Umbilical cord (tissue), 2 donors: ENCODE results near the gene HPDL. TPM values are rescaled to one million over a fixed set of nuclear protein-coding genes. Genes with fewer than 3 reads are reported as not detected.

ENCODE experiments used
- DNase-seq: peaks from one replicate; pipeline ENCODE4 v3.0.0-alpha.2; 2015; ENCODE audit warnings: low spot score
- total RNA-seq: library from RNA; depleted of rRNA; stranded (reverse); fragments of >200 nt; gene quantifications from one replicate; pipeline ENCODE4 v1.2.3, GENCODE V29; 2014; ENCODE audit warnings: low replicate concordance; ENCODE audit not compliant: insufficient read depth

HPDL gene
- total RNA-seq, 1 donor from 2014 or later = not detected

GRCh38 chr1:45351508-45351907, 24.8 kb downstream of the HPDL start:
- no peak for DNase-seq

GRCh38 chr1:45353685-45354084, 27.0 kb downstream of the HPDL start:
- no peak for DNase-seq

- no peak for DNase-seq
These were observed 28.1 kb downstream of the HPDL start for GRCh38 chr1:45354838-45355237.

GRCh38 chr1:45355683-45356082, 29.0 kb downstream of the HPDL start:
- DNase-seq = no peak

- DNase-seq = no peak
These were observed 29.5 kb downstream of the HPDL start for GRCh38 chr1:45356186-45356585.

GRCh38 chr1:45359882-45360513, 33.3 kb downstream of the HPDL start:
- DNase-seq = peak; percentile 88

- DNase-seq = peak; percentile 90
These were observed 34.3 kb downstream of the HPDL start for GRCh38 chr1:45360981-45361380.

GRCh38 chr1:45364294-45364693, 37.6 kb downstream of the HPDL start:
- no peak for DNase-seq

GRCh38 chr1:45365051-45365450, 38.4 kb downstream of the HPDL start:
- DNase-seq = no peak

GRCh38 chr1:45370575-45370974, 43.9 kb downstream of the HPDL start:
- DNase-seq = no peak

- no peak for DNase-seq
These were observed 46.9 kb downstream of the HPDL start for GRCh38 chr1:45373573-45373972.

GRCh38 chr1:45375104-45376090, 48.7 kb downstream of the HPDL start:
- no peak for DNase-seq

- DNase-seq = no peak
These were observed 51.5 kb downstream of the HPDL start for GRCh38 chr1:45378184-45378583.

Other genes starting within 250 kb of the HPDL start
- gene ZSWIM5, start 120.3 kb upstream of the HPDL start, total RNA-seq = 0.48 TPM
- gene TOE1, start 13.3 kb downstream of the HPDL start, total RNA-seq = 4.1 TPM
- 7.2 TPM for gene MUTYH, start 13.5 kb downstream of the HPDL start, total RNA-seq
- gene TESK2, start 164.3 kb downstream of the HPDL start, total RNA-seq = 6.0 TPM
- 0.72 TPM for gene CCDC163, start 173.2 kb downstream of the HPDL start, total RNA-seq
- 1.2 TPM for gene MMACHC, start 173.4 kb downstream of the HPDL start, total RNA-seq
- gene PRDX1, start 195.0 kb downstream of the HPDL start, total RNA-seq = 181 TPM
- gene AKR1A1, start 223.9 kb downstream of the HPDL start, total RNA-seq = 84.0 TPM